Hepatocyte (in vitro differentiated cells): ENCODE data around the gene TSEN2. TPM values are rescaled to one million over a fixed set of nuclear protein-coding genes. Genes with fewer than 3 reads are reported as not detected.
A peak's percentile ranks its signal among the peaks of the same experiment; 100 is the strongest.

Experiments
- DNase-seq: peaks from one replicate; pipeline ENCODE4 v3.0.0-alpha.2; 2016; ENCODE audit warnings: low spot score
- H2AFZ ChIP-seq: fragments of 200-600 bp; sonication (generic); 2 replicates; pipeline ENCODE4 v1.6.0; 2016; ENCODE audit warnings: antibody characterized with exemption, mild to moderate bottlenecking
- H3K27ac ChIP-seq: fragments of 200-600 bp; sonication (generic); 2 replicates; pipeline ENCODE4 v1.5.1; 2016; ENCODE audit warnings: mild to moderate bottlenecking
- H3K27me3 ChIP-seq: fragments of 200-600 bp; sonication (generic); 2 replicates; pipeline ENCODE4 v1.6.1; 2016
- H3K36me3 ChIP-seq: fragments of 200-600 bp; sonication (generic); replicated peaks from 2 replicates; pipeline ENCODE4 v1.5.1; 2016; ENCODE audit warnings: low read depth; ENCODE audit not compliant: insufficient read depth
- H3K4me1 ChIP-seq: fragments of 200-600 bp; sonication (generic); 2 replicates; pipeline ENCODE4 v1.5.1; 2016; ENCODE audit warnings: mild to moderate bottlenecking, moderate library complexity; ENCODE audit not compliant: insufficient read depth
- H3K4me2 ChIP-seq: fragments of 200-600 bp; sonication (generic); 2 replicates; pipeline ENCODE4 v1.6.0; 2016
- H3K4me3 ChIP-seq: fragments of 200-600 bp; sonication (generic); 2 replicates; pipeline ENCODE4 v1.5.1; 2016; ENCODE audit warnings: mild to moderate bottlenecking
- H3K79me2 ChIP-seq: fragments of 200-600 bp; sonication (generic); 2 replicates; pipeline ENCODE4 v1.6.0; 2017; ENCODE audit warnings: mild to moderate bottlenecking
- H3K9me2 ChIP-seq: fragments of 200-600 bp; sonication (generic); replicated peaks from 2 replicates; pipeline ENCODE4 v1.6.0; 2017; ENCODE audit warnings: mild to moderate bottlenecking; ENCODE audit not compliant: insufficient read depth
- H3K9me3 ChIP-seq: fragments of 200-600 bp; sonication (generic); 2 replicates; pipeline ENCODE4 v1.5.1; 2016; ENCODE audit warnings: low read depth, mild to moderate bottlenecking
- H4K20me1 ChIP-seq: fragments of 200-600 bp; sonication (generic); 2 replicates; pipeline ENCODE4 v1.6.0; 2016; ENCODE audit warnings: mild to moderate bottlenecking; ENCODE audit not compliant: insufficient read depth, poor library complexity, severe bottlenecking
- EZH2 ChIP-seq: fragments of 200-600 bp; sonication (generic); IDR thresholded peaks from 2 replicates; pipeline ENCODE4 v1.6.1; 2016; ENCODE audit warnings: antibody characterized with exemption, mild to moderate bottlenecking, borderline replicate concordance
- EZH2phosphoT487 ChIP-seq: fragments of 200-600 bp; sonication (generic); IDR thresholded peaks from one replicate; pipeline ENCODE4 v1.6.1; 2018; ENCODE audit warnings: antibody characterized with exemption, mild to moderate bottlenecking, low read depth, moderate library complexity; ENCODE audit not compliant: unreplicated experiment, severe bottlenecking
- WGBS: methylation state at CpG from one replicate; pipeline ENCODE4 v1.1.6; 2016; ENCODE audit warnings: low lambda C conversion rate; ENCODE audit errors: missing lambda C conversion rate; 5-methylcytosine and 5-hydroxymethylcytosine counted together
- polyA plus RNA-seq: library from polyadenylated mRNA; unstranded; fragments of >200 nt; fragmentation: Nextera tagmentation; extraction: Ambion mirVana; gene quantifications from 2 replicates; pipeline ENCODE4 v1.2.1, GENCODE V29; 2016
- total RNA-seq: library from RNA; depleted of rRNA; stranded (reverse); fragments of >200 nt; gene quantifications from 2 replicates; pipeline ENCODE4 v1.2.3, GENCODE V29; 2014
- TF ChIP-seq, protein P1 (sequence below): fragments of 200-600 bp; sonication (generic); IDR thresholded peaks from 2 replicates; pipeline ENCODE4 v1.5.1; 2016; ENCODE audit warnings: antibody characterized with exemption, mild to moderate bottlenecking; ENCODE audit not compliant: poor library complexity

Gene TSEN2
- total and polyA plus RNA-seq, 2 experiments from 2014 or later: 9.6 to 17.8 TPM

DNA sequence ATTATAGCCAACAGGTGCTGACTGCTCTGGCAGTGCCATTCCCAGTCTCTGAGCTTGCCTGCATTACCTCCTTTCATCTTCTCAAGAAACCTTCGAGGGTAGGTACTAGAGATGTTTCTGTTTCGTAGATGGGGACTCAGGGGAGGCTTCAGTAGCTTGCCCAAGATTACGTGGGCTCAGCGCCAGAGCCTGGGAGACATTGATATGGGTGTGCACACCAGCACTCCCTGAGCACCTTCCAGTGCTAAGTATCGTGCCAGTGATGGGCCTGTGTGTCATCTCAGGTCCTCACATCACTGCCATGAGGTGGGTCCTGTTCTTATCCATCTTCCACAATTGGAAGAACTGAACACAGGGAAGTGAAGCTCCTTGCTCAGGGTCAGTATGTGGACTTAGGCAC is 15.2 kb downstream of the TSEN2 start:
- no peaks in the 10 kb centered on the region for H3K79me2 ChIP-seq
- no peaks in the 10 kb centered on the region for H3K9me2 ChIP-seq
- peaks cover 3% of the 10 kb centered on the region for H3K4me1 ChIP-seq
- no peaks in the 10 kb centered on the region for H3K36me3 ChIP-seq
- no peak overlapping the region for H2AFZ ChIP-seq
- H3K9me3 ChIP-seq: no peaks in the 10 kb centered on the region
- H3K27me3 ChIP-seq: no peaks in the 10 kb centered on the region
- no peaks in the 10 kb centered on the region for H4K20me1 ChIP-seq
- TF ChIP-seq, protein P1, sequence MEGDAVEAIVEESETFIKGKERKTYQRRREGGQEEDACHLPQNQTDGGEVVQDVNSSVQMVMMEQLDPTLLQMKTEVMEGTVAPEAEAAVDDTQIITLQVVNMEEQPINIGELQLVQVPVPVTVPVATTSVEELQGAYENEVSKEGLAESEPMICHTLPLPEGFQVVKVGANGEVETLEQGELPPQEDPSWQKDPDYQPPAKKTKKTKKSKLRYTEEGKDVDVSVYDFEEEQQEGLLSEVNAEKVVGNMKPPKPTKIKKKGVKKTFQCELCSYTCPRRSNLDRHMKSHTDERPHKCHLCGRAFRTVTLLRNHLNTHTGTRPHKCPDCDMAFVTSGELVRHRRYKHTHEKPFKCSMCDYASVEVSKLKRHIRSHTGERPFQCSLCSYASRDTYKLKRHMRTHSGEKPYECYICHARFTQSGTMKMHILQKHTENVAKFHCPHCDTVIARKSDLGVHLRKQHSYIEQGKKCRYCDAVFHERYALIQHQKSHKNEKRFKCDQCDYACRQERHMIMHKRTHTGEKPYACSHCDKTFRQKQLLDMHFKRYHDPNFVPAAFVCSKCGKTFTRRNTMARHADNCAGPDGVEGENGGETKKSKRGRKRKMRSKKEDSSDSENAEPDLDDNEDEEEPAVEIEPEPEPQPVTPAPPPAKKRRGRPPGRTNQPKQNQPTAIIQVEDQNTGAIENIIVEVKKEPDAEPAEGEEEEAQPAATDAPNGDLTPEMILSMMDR: no peak
- no peak for TF ChIP-seq EZH2phosphoT487
- TF ChIP-seq EZH2: no peak
- 97% methylated on average over 5 of the region's 5 CpGs for WGBS
- no peak overlapping the region for H3K4me2 ChIP-seq
- no peak overlapping the region for H3K27ac ChIP-seq
- DNase-seq: no peak
- no peak overlapping the region for H3K4me3 ChIP-seq

DNA sequence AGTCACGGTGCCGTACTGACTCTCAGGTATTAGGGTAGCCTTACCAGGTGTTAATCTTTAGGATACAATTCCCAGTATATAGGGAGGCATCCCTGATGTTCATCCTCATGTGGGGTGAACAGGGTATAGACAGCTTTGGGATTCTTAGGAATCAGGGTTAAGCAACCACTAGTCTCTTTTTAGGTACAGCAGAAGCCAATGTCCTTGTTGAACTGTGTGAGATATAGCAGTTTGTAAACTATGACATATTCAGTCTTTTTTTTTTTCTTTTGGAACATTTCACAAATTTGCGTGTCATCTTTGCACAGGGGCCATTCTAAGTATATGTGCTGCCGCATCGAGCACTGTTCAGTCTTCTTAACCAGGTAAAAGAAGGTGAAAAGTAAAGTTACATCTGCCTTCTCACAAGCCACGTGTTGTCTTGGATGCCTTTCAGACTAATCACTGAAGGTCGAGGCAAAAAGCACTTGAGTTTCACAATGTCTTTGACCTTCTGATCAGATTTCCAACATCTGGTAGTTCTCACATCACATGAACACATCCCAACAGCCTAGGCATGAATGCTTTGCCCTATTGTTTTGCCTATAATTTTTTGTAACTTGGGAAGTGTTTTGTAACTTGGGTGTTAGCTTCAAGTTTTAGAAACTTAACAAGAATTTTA is 17.2 kb downstream of the TSEN2 start:
- H3K27ac ChIP-seq: peak overlapping the region; percentile 35
- H3K36me3 ChIP-seq: no peaks in the 10 kb centered on the region
- no peak overlapping the region for H3K4me3 ChIP-seq
- H3K9me2 ChIP-seq: no peaks in the 10 kb centered on the region
- no peak for DNase-seq
- no peak for TF ChIP-seq EZH2phosphoT487
- no peak for TF ChIP-seq EZH2
- TF ChIP-seq, protein P1: no peak
- 82% methylated on average over 7 of the region's 7 CpGs for WGBS
- no peak overlapping the region for H2AFZ ChIP-seq
- H3K79me2 ChIP-seq: no peaks in the 10 kb centered on the region
- peaks cover 3% of the 10 kb centered on the region for H3K4me1 ChIP-seq
- no peaks in the 10 kb centered on the region for H3K9me3 ChIP-seq
- no peaks in the 10 kb centered on the region for H3K27me3 ChIP-seq
- H4K20me1 ChIP-seq: no peaks in the 10 kb centered on the region
- H3K4me2 ChIP-seq: no peak overlapping the region

DNA sequence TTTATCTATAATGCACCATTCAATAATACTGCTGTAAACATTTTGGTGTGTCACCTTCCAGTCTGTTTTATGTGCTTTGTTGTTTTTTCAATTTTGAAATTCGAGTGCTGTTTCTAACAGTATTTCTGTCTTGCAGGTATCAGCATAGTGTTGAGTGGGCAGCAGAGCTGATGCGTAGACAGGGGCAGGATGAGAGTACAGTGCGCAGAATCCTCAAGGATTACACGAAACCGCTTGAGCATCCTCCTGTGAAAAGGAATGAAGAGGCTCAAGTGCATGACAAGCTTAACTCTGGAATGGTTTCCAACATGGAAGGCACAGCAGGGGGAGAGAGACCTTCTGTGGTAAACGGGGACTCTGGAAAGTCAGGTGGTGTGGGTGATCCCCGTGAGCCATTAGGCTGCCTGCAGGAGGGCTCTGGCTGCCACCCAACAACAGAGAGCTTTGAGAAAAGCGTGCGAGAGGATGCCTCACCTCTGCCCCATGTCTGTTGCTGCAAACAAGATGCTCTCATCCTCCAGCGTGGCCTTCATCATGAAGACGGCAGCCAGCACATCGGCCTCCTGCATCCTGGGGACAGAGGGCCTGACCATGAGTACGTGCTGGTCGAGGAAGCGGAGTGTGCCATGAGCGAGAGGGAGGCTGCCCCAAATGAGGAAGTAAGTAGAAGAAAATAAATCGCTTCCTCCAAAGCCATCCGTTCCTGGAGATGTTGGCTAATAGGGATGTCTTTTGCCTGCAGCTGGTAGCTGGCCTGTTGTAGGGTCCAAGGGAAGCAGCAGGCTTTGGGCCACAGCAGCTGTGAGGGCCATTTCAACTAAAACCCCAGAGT is 19.1 kb downstream of the TSEN2 start:
- DNase-seq: no peak
- no peaks in the 10 kb centered on the region for H3K27me3 ChIP-seq
- TF ChIP-seq EZH2 (no peak), EZH2phosphoT487 (no peak)
- TF ChIP-seq, protein P1: no peak
- H3K9me3 ChIP-seq: no peaks in the 10 kb centered on the region
- H3K4me3 ChIP-seq: no peak overlapping the region
- no peak overlapping the region for H3K4me2 ChIP-seq
- H3K27ac ChIP-seq: no peak overlapping the region
- no peaks in the 10 kb centered on the region for H3K79me2 ChIP-seq
- no peak overlapping the region for H2AFZ ChIP-seq
- H3K36me3 ChIP-seq: no peaks in the 10 kb centered on the region
- 94% methylated on average over 18 of the region's 18 CpGs for WGBS
- H3K4me1 ChIP-seq: peaks cover 3% of the 10 kb centered on the region
- no peaks in the 10 kb centered on the region for H4K20me1 ChIP-seq
- no peaks in the 10 kb centered on the region for H3K9me2 ChIP-seq
